Hepatic stellate cell (primary cell): Measurements from ENCODE around the gene ARHGAP40.

Source experiments
- DNase-seq: peaks from one replicate; pipeline ENCODE4 v3.0.0; 2011; ENCODE audit warnings: low spot score

ARHGAP40 gene

GRCh38 chr20:38651562-38651961, 50.0 kb downstream of the ARHGAP40 start:
- no peak for DNase-seq

DNA sequence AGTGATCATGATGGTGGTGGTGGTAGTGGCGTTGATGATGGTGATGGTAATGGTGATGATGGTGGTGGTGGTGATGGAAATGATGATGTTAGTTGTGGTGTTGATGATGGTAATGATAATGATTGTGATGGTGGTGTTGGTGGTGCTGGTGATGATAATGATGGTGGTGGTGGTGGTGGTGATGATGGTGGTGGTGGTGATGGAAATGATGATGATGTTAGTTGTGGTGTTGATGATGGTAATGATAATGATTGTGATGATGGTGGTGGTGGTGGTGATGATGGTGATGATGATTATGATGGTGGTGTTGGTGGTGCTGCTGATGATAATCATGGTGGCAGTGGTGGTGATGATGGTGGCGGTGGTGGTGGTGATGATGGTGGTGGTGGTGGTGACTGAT, 51.4 kb downstream of the ARHGAP40 start:
- no peak for DNase-seq

- no peak for DNase-seq
These were observed 55.8 kb downstream of the ARHGAP40 start for GRCh38 chr20:38657390-38657789.

DNA sequence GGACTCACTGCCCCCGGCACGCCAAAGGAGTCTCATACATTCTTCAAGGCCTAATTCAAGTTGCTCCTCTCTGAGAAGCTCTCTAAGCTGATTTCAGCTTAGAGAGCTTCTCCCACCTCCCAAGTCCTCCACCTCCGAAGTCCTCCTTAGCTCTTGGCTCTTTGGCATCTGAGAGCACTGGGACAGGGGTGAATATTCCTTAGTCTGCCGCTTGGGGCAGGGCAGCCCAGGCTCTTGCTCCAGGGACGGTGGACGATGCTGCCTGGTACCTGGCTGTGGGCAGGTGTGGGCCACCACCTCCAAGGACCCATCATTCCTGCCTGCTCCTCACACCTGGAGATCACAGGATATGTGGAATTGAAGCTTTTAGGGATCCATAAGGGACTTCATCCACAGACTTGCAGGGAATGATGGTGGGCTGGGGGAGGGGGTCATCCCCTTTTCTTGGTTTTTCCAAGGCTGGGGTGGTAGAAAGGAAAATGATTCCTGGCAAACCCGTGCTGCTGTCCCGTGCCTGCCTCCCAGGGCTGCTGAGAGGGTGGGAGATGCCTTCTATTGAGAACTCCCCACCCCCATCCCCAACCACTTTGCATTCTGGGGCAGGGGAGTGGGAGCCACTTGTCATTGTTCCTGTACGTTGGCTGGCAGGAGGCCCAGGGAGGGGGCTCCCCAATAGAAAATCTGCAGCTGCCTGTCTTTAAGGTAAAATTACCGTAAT, 57.4 kb downstream of the ARHGAP40 start:
- peak; percentile 32 for DNase-seq

GRCh38 chr20:38659597-38659880, 57.9 kb downstream of the ARHGAP40 start:
- DNase-seq, result no peak

DNA sequence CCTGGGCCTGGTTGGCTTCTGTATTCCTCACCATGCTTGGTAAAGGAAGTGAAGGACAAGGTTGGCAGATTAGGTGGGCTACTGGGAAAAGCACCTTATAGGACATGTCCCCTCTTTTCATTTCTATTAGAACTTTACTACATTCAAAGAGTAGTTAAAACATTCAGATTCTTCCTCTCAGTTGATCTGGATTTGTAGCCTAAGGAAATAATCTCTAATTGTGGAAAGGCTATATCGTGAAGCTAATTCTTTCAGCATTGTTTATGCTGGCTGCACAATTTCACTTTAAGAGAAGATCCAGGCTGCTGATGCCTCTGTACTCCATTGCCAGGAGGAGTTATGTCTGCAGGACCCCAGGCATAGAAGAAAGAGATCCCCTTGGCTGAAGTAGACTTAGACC, 58.8 kb downstream of the ARHGAP40 start:
- no peak for DNase-seq

GRCh38 chr20:38663660-38664059, 62.1 kb downstream of the ARHGAP40 start:
- no peak for DNase-seq

- DNase-seq, result no peak
These were observed 62.7 kb downstream of the ARHGAP40 start for GRCh38 chr20:38664284-38664683.

GRCh38 chr20:38665094-38665493, 63.5 kb downstream of the ARHGAP40 start:
- no peak for DNase-seq

DNA sequence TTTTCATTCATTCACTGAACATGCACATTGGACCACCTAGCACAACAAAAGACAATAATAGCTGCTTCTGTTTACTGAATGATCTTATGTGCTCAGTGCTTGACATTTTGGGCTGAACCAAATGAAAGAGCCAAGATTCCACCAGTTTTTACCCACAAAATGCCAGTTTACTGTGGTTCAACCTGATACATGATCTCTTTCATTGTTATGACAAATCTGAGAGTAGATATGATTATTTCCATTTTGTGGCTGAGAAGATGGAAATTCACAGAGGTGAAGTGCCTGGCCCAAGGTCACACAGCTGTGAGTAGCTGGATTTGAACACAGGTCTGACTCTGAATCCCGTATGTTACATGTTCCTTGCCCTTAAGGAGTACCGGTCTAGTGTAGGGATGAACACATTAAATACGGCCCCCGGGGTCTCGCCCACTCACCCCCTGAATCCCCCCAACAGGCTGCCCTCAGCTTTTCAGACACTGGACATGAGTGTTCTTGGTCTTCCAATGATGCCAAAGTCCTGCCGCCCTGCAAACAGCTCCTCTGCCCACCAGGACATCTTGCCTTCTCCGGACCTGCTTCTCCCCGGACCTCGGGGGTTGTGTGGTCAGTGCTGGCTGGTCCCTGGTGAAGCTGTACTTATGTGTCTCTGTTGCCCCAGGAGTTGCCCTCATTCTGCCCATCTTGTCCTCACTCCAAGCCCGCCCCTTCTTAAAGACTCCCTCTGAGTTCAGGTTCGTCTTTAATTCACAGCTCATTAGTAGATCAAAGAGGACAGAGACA, 64.1 kb downstream of the ARHGAP40 start:
- no peak for DNase-seq

GRCh38 chr20:38667417-38667956, 65.9 kb downstream of the ARHGAP40 start:
- no peak for DNase-seq

- DNase-seq, result no peak
These were observed 68.1 kb downstream of the ARHGAP40 start for GRCh38 chr20:38669688-38670087.

DNA sequence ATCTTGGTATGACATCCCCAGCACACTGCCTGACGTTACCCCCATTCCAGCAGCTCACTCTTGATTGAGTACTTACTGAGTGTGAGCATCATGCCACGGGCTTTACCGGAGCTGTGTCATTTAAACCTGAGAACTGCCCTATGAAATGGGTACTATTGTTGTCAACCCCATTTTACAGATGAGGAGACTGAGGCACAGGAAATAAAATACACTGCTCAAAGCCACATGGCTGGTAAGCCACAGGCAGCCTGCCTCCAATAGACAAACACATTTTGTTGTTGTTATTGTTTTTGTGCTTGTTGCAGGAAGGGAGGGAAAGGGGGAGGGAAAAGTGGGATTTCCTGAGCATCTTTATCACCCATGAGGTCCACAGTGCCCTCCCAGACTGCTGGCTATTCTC, 69.2 kb downstream of the ARHGAP40 start:
- no peak for DNase-seq

- no peak for DNase-seq
These were observed 69.6 kb downstream of the ARHGAP40 start for GRCh38 chr20:38671186-38671585.

GRCh38 chr20:38671701-38672292, 70.2 kb downstream of the ARHGAP40 start:
- no peak for DNase-seq

DNA sequence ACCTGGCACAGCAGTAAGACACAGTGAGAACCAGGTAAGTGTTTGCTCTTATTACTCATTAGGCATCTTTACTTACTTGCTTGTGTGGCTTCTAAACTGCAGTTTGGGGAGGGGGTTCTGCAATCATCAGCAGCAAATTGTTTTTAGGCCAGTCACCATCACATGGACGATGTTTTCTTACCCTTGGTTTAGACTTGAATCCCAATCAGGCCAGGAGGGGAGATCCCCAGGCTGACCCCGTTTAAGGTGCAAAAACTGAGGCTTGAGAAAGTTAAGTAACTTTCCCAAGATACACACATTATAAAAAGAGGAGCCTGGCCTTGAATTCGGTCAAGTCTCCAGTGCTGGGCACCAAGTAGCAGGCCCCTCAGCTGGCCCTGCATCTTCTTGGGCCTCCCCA, 70.9 kb downstream of the ARHGAP40 start:
- DNase-seq, result no peak

GRCh38 chr20:38673261-38673660, 71.7 kb downstream of the ARHGAP40 start:
- DNase-seq, result no peak

DNA sequence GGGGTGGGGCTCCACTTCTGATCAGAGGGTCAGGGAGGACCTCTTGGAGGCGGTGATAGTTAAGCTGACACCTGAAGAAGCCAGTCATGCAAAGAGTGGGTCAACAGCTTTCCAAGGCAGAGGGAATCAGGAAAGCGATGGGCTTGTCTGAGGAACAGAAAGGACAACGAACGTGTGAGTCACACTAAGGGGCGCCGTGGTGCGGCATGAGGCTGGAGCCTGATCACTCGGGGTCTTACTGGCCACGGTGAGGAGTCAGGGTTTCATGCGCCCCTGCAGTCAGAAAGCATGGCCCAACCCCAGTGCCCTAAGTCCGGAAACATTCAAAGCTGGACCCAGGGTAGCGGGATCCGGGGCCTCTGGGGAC, 72.1 kb downstream of the ARHGAP40 start:
- no peak for DNase-seq

DNA sequence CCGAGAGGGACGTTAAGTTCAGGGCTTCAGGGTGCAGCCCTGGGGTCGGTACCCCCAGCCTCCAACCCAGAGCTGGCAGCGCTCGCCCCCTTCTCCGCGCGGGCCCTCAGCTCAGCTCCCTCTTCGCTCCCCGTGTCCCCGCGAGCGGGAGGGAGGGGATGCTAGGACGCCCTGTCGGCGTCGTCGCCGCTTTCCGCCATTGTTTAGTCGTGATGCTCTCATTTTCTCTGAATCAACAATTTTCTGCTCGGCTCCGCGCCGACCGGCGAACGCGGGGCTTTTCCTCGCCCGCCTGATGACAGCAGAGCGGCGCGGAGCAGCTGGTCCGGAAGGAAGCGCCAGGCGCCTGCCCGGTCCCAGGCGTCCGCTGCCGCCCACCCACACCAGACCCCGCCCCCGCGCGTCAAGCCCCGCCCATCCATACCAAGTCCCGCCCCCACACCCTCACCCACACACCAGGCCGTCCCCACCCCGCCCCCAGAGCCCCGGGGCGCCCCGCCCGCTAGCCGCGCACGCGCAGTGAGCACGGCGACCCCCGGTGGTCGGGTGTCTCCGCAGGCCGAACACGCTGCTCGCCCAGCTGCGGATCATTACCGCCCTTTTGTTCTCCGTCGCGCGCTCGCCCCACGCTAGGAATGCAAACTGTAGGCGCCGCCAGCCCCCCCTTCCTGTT, 72.6 kb downstream of the ARHGAP40 start:
- DNase-seq, result peak; percentile 47

DNA sequence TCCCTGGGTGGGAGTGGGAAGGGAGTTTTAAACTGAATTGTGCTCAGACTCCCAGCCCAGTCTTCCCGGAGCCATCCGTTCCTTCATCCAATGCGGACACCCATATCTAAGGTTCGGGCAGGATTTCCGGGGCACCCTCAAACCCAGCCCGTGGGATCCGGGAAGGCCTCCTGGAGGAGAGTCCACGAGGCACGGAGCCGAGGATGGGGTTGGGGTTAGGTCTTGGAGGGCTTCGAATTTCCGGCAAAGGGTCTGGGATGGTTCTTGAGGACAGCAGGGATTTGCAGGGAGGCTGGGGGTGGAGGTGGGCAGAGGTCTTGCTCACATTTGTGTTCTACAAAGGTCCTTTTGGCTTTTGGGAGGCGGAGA, 73.1 kb downstream of the ARHGAP40 start:
- no peak for DNase-seq

DNA sequence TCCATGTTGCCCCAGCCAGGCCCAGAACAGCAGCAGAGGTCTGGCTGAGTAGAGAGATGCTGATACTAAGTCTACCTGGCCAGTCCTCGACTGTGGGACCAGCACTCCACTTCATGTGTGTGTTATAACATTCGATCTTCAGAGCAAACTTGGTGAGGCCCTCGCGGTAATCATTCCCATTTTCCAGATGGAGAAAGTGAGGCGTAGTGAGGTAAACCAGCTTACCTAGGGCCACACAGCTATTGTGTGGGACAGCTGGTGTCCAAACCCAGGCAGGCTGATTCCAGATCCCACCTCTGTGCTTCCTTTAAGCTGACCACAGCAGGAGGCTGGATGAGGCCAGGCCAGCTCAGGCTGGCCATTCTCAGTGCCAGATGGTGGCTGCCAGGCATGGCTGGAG, 75.0 kb downstream of the ARHGAP40 start:
- DNase-seq, result no peak

DNA sequence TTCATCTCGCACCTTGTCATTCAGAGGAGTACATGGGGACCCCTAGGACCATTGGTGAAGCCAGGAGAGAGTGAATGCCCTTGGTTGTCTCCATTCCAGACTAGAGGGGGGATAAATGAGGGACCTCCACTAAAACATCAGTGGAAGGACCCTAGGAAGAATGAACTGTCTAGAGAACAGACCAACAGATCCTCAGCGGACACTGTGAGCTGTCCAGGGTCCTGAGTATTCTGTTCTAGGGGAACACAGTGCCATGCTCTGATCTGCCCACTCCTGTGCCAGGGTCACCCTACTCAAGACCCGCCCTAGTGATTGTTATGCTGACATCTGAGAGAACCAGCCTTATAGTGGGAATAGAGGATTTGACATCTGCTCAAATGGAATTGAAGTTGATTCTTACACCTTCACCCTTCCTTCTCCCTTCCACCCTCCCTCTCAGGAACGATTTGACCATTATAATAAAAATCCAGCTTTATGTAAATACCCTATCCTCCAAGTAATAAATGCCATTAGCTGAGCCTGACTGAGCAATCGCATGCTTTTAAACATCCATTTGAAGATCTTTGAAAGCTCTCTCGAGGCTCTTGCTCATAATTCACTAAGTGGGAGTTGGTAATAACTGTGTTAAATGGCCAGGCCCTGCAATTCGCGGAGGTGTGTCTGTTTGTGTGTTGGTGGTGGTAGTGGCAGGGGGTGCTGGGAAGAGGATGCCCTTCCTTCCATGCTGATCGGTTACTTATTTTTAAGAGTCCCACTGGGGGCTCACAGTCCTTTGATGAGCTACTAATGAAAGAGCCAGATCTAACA, 79.1 kb downstream of the ARHGAP40 start:
- DNase-seq, result peak; percentile 17
